Measurements from ENCODE around the gene EPHA6.

Gene EPHA6

DNA sequence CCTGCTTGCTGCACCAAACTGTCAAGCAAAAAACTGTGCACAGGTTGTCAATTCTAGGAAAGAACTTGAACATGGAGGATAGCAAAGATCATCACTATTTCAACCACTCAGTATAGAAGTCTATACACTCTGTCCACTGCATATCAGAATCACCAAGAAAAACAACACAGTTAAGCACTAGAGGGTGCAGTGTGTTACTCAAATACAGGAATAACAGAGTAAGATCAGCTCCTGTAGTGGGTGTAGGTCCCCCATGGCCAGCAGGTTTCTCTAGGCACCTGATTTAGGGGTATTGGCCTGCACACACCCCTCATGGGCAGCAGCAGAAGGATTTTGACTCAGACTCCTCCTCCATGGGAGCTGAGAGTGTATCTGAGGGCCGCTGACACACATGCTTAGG, 464.1 kb downstream of the EPHA6 start:
- H3K27ac ChIP-seq (ENCODE audit: low read length): no peak overlapping the region
- no peak overlapping the region for H3K4me2 ChIP-seq (ENCODE audit: insufficient read depth, low read length)
- TF ChIP-seq, protein P1, sequence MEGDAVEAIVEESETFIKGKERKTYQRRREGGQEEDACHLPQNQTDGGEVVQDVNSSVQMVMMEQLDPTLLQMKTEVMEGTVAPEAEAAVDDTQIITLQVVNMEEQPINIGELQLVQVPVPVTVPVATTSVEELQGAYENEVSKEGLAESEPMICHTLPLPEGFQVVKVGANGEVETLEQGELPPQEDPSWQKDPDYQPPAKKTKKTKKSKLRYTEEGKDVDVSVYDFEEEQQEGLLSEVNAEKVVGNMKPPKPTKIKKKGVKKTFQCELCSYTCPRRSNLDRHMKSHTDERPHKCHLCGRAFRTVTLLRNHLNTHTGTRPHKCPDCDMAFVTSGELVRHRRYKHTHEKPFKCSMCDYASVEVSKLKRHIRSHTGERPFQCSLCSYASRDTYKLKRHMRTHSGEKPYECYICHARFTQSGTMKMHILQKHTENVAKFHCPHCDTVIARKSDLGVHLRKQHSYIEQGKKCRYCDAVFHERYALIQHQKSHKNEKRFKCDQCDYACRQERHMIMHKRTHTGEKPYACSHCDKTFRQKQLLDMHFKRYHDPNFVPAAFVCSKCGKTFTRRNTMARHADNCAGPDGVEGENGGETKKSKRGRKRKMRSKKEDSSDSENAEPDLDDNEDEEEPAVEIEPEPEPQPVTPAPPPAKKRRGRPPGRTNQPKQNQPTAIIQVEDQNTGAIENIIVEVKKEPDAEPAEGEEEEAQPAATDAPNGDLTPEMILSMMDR (IDR thresholded peaks at IDR 0.05; ENCODE audit: borderline replicate concordance, extremely low read depth, low read length, poor library complexity, severe bottlenecking): no peak
- no peak for TF ChIP-seq EZH2 (IDR thresholded peaks at IDR 0.05; ENCODE audit: borderline replicate concordance, low read depth, low read length, severe bottlenecking)
- H4K20me1 ChIP-seq (ENCODE audit: insufficient read depth, low read length): no peaks in the 10 kb centered on the region
- DNase-seq (no peak), ATAC-seq (ENCODE audit: insufficient read depth, low read depth) (no peak)
- no peak overlapping the region for H3K9ac ChIP-seq (ENCODE audit: low read depth, low read length)
- H3K27me3 ChIP-seq (ENCODE audit: insufficient read depth, low read length, poor library complexity): no peaks in the 10 kb centered on the region
- H2AFZ ChIP-seq (ENCODE audit: low read depth, low read length): no peak overlapping the region
- H3K36me3 ChIP-seq (ENCODE audit: insufficient read depth, low read length): no peaks in the 10 kb centered on the region
- H3K4me3 ChIP-seq (ENCODE audit: low read depth in 1 of 2, low read length in 2 of 2): no peak overlapping the region
- H3K9me3 ChIP-seq (ENCODE audit: insufficient read depth, low read length, severe bottlenecking): no peaks in the 10 kb centered on the region
- no peaks in the 10 kb centered on the region for H3K79me2 ChIP-seq (ENCODE audit: insufficient read depth, low read length)
- H3K4me1 ChIP-seq (ENCODE audit: insufficient read depth, low read length): no peaks in the 10 kb centered on the region

DNA sequence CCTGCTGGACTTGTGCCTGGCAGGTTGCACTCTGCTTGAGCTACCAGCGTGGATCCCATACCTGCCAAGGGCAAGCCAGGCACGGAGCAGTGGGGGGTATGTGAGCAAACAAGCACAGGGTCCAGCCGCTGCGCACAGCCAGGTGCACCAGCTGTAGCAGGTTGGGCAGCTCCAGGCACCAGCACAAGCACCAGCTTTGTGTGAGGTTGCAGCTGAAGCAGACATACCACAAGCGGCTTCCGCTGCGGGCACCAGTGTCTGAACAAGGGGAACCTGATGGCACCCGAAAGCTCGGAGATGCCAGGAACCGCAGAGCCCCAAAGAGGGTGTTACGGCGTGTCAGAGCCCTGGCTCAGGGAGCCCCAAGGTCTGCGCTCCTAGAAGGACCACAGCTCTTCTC, 477.5 kb downstream of the EPHA6 start:
- no peak overlapping the region for H3K4me2 ChIP-seq (ENCODE audit: insufficient read depth, low read length)
- no peaks in the 10 kb centered on the region for H3K27me3 ChIP-seq (ENCODE audit: insufficient read depth, low read length, poor library complexity)
- no peak overlapping the region for H2AFZ ChIP-seq (ENCODE audit: low read depth, low read length)
- no peak overlapping the region for H3K27ac ChIP-seq (ENCODE audit: low read length)
- no peaks in the 10 kb centered on the region for H4K20me1 ChIP-seq (ENCODE audit: insufficient read depth, low read length)
- peaks cover 8% of the 10 kb centered on the region for H3K9me3 ChIP-seq (ENCODE audit: insufficient read depth, low read length, severe bottlenecking)
- H3K4me1 ChIP-seq (ENCODE audit: insufficient read depth, low read length): no peaks in the 10 kb centered on the region
- H3K36me3 ChIP-seq (ENCODE audit: insufficient read depth, low read length): no peaks in the 10 kb centered on the region
- TF ChIP-seq EZH2 (IDR thresholded peaks at IDR 0.05; ENCODE audit: borderline replicate concordance, low read depth, low read length, severe bottlenecking): no peak
- TF ChIP-seq, protein P1 (IDR thresholded peaks at IDR 0.05; ENCODE audit: borderline replicate concordance, extremely low read depth, low read length, poor library complexity, severe bottlenecking): no peak
- no peak overlapping the region for H3K4me3 ChIP-seq (ENCODE audit: low read depth in 1 of 2, low read length in 2 of 2)
- ATAC-seq (ENCODE audit: insufficient read depth, low read depth): no peak
- no peaks in the 10 kb centered on the region for H3K79me2 ChIP-seq (ENCODE audit: insufficient read depth, low read length)
- DNase-seq: no peak
- no peak overlapping the region for H3K9ac ChIP-seq (ENCODE audit: low read depth, low read length)

DNA sequence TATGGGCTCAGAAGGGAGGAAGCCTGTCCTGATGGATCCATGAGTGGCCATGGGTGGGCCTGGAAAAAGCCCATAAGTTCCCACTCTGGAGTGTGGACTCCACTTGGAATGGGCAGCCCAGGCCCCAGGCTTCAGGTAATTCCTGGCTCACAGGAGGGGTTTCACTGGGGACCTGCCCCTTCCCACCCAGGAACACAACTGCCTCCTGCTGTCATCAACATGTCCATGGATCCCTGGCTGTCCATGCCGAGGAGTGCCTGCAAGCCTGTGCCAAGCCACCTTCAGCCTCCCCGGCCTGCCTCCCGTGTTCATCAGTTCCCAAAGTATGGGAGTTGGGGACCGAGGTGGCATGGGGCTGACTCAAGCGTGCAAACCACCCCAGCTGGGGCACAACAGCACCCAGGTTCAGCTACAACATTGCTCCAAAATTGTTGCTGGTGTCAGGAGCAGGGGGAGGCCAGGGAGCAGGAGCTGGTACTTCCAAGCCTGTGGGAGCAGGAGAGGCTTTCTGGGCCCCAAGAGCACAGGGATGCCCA, 479.3 kb downstream of the EPHA6 start:
- DNase-seq: no peak
- Histone ChIP-seq H3K4me3 (ENCODE audit: low read depth in 1 of 2, low read length in 2 of 2) (no peak overlapping the region), H3K4me2 (ENCODE audit: insufficient read depth, low read length) (no peak overlapping the region), H3K27me3 (ENCODE audit: insufficient read depth, low read length, poor library complexity) (no peaks in the 10 kb centered on the region), H3K9ac (ENCODE audit: low read depth, low read length) (no peak overlapping the region), H2AFZ (ENCODE audit: low read depth, low read length) (no peak overlapping the region), H3K27ac (ENCODE audit: low read length) (no peak overlapping the region), H3K9me3 (ENCODE audit: insufficient read depth, low read length, severe bottlenecking) (peaks cover 8% of the 10 kb centered on the region), H3K36me3 (ENCODE audit: insufficient read depth, low read length) (no peaks in the 10 kb centered on the region), H3K79me2 (ENCODE audit: insufficient read depth, low read length) (no peaks in the 10 kb centered on the region), H4K20me1 (ENCODE audit: insufficient read depth, low read length) (no peaks in the 10 kb centered on the region), H3K4me1 (ENCODE audit: insufficient read depth, low read length) (no peaks in the 10 kb centered on the region)
- TF ChIP-seq, protein P1 (IDR thresholded peaks at IDR 0.05; ENCODE audit: borderline replicate concordance, extremely low read depth, low read length, poor library complexity, severe bottlenecking): no peak
- TF ChIP-seq EZH2 (IDR thresholded peaks at IDR 0.05; ENCODE audit: borderline replicate concordance, low read depth, low read length, severe bottlenecking): no peak
- no peak for ATAC-seq (ENCODE audit: insufficient read depth, low read depth)

DNA sequence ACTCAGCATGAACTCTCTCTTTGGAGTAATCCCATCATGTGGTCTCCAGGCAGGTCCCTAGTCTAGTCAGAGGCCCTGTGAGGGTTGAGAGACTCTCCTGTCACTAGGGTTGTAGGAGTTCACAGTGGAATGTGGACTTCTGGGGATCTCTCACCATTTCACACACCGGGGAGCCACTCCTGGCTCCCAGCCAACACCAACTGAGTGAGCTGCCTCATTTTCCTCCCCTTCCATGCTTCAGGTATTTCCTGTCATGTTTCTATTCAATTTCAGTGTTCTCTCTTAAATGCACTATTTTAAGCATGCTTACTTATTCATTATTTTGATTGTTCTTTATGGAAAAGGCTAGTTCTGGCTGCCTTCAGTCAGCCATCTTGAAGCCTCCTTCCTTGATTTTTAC, 482.6 kb downstream of the EPHA6 start:
- Histone ChIP-seq H3K79me2 (ENCODE audit: insufficient read depth, low read length) (no peaks in the 10 kb centered on the region), H3K4me2 (ENCODE audit: insufficient read depth, low read length) (no peak overlapping the region), H4K20me1 (ENCODE audit: insufficient read depth, low read length) (no peaks in the 10 kb centered on the region), H3K4me3 (ENCODE audit: low read depth in 1 of 2, low read length in 2 of 2) (no peak overlapping the region), H3K4me1 (ENCODE audit: insufficient read depth, low read length) (no peaks in the 10 kb centered on the region), H3K27ac (ENCODE audit: low read length) (no peak overlapping the region), H3K9me3 (ENCODE audit: insufficient read depth, low read length, severe bottlenecking) (peaks cover 8% of the 10 kb centered on the region), H2AFZ (ENCODE audit: low read depth, low read length) (no peak overlapping the region), H3K36me3 (ENCODE audit: insufficient read depth, low read length) (no peaks in the 10 kb centered on the region), H3K9ac (ENCODE audit: low read depth, low read length) (no peak overlapping the region), H3K27me3 (ENCODE audit: insufficient read depth, low read length, poor library complexity) (no peaks in the 10 kb centered on the region)
- ATAC-seq (ENCODE audit: insufficient read depth, low read depth): no peak
- DNase-seq: no peak
- TF ChIP-seq, protein P1 (IDR thresholded peaks at IDR 0.05; ENCODE audit: borderline replicate concordance, extremely low read depth, low read length, poor library complexity, severe bottlenecking): no peak
- TF ChIP-seq EZH2 (IDR thresholded peaks at IDR 0.05; ENCODE audit: borderline replicate concordance, low read depth, low read length, severe bottlenecking): no peak

All from DND-41 (cell line).